ENCODE data around the gene CALHM6. TPM values are rescaled to one million over a fixed set of nuclear protein-coding genes. Genes with fewer than 3 reads are reported as not detected.

CALHM6 gene
- total RNA-seq, 1 experiment from 2014 or later, result not detected

DNA sequence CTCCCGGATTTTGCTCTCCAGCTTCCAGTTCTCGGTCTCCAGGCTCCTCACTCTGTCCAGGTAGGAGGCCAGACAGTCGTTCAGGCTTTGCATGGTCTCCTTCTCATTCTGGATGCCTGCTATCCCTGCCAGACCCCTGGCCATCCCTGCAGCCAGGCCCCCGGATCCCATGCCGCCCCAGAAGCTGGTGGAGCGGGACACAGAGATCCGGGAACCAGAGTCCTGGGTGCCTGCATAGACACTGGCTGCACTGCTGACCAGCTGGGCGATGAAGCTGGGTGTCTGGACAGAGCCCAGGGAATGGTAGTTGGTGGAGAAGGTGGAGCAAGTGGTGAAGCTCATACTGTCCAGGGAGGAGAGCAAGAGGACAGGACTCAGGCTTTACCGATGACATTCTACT, 2.9 kb upstream of the CALHM6 start:
- CTCF ChIA-PET, result no interaction called here
- POLR2A ChIA-PET, result no interaction called here
- no peak for TF ChIP-seq JUND (IDR thresholded peaks at IDR 0.05)
- TF ChIP-seq POLR2A (IDR thresholded peaks at IDR 0.05; ENCODE audit: borderline replicate concordance, extremely low read depth, insufficient read depth, insufficient read length), result no peak
- no peak for TF ChIP-seq EZH2 (IDR thresholded peaks at IDR 0.05)
- TF ChIP-seq CEBPB (IDR thresholded peaks at IDR 0.05; ENCODE audit: low read depth), result no peak
- no peak for TF ChIP-seq ZBTB33 (IDR thresholded peaks at IDR 0.05; ENCODE audit: extremely low read depth, insufficient replicate concordance, low read length)
- TF ChIP-seq ZFX (IDR thresholded peaks at IDR 0.05), result no peak
- TF ChIP-seq CBX3 (IDR thresholded peaks at IDR 0.05; ENCODE audit: low read depth), result no peak
- no peak for TF ChIP-seq TCF7L2 (IDR thresholded peaks at IDR 0.05; ENCODE audit: borderline replicate concordance, extremely low read depth, insufficient read depth, insufficient read length)
- TF ChIP-seq ELF1 (IDR thresholded peaks at IDR 0.05; ENCODE audit: borderline replicate concordance, low read depth), result no peak
- no peak for TF ChIP-seq CTCF (IDR thresholded peaks at IDR 0.05 in 2 of 3, conservative IDR thresholded peaks at IDR 0.05 in 1 of 3; ENCODE audit: borderline replicate concordance in 1 of 3, insufficient read depth in 1 of 3, low read depth in 2 of 3, low read length in 2 of 3)
- no peak for TF ChIP-seq YY1 (IDR thresholded peaks at IDR 0.05; ENCODE audit: extremely low read depth, insufficient replicate concordance, low read depth, low read length)
- TF ChIP-seq SP1 (IDR thresholded peaks at IDR 0.05; ENCODE audit: low read depth), result no peak
- TF ChIP-seq RAD21 (IDR thresholded peaks at IDR 0.05; ENCODE audit: low read depth), result no peak
- TF ChIP-seq POLR2AphosphoS5 (IDR thresholded peaks at IDR 0.05; ENCODE audit: low read depth, low read length), result no peak

More for the DNA sequence above, 2.9 kb upstream of the CALHM6 start:
- H3K4me1 ChIP-seq (ENCODE audit: control insufficient read depth in 1 of 2, insufficient read depth in 2 of 2, low read length in 2 of 2), result no peaks in the 10 kb centered on the region
- RAD21 ChIA-PET (ENCODE audit: low non-redundant PET in 1 of 2, low total read pairs in 2 of 2, uncharacterized antibody in 2 of 2, unreplicated experiment in 2 of 2), result no interaction called here
- no peak overlapping the region for H3K4me2 ChIP-seq (ENCODE audit: low read length)
- no peak overlapping the region for H3K4me3 ChIP-seq (replicated peaks in 1 of 2; ENCODE audit: low read depth in 1 of 2, low read length in 2 of 2)
- no peaks in the 10 kb centered on the region for H4K20me1 ChIP-seq (ENCODE audit: insufficient read depth)
- no peaks in the 10 kb centered on the region for H3K36me3 ChIP-seq (ENCODE audit: control insufficient read depth in 1 of 2, insufficient read depth in 2 of 2, low read length in 2 of 2)
- ATAC-seq (no peak), DNase-seq (ENCODE audit: low read depth, low spot score) (no peak)
- intact Hi-C loops (cut with micrococcal nuclease), result no loop called here
- no peaks in the 10 kb centered on the region for H3K9me3 ChIP-seq (ENCODE audit: control insufficient read depth in 1 of 2, insufficient read depth in 1 of 2, low read depth in 1 of 2, low read length in 2 of 2)
- no peak overlapping the region for H3K9ac ChIP-seq (ENCODE audit: low read length)
- H3K27ac ChIP-seq (ENCODE audit: low read depth, low read length), result no peak overlapping the region
- no peaks in the 10 kb centered on the region for H3K79me2 ChIP-seq (ENCODE audit: insufficient read depth, low read length)
- no peaks in the 10 kb centered on the region for H3K27me3 ChIP-seq (ENCODE audit: insufficient read depth, low read length)
- H3K9me2 ChIP-seq (ENCODE audit: insufficient read depth), result no peaks in the 10 kb centered on the region
- H2AFZ ChIP-seq (ENCODE audit: low read depth, low read length, poor library complexity, severe bottlenecking), result no peak overlapping the region
- BruUV-seq (replicated peaks), result no TSS peak
